WERI-Rb-1 (cell line): ENCODE measurements around the gene FHOD3.
A peak's percentile ranks its signal among the peaks of the same experiment; 100 is the strongest.

Experiments used
- DNase-seq: peaks from one replicate; pipeline ENCODE4 v3.0.0-alpha.2; 2020
- H3K27ac ChIP-seq: fragments of 250-450 bp; sonication (Bioruptor Pico); 2 replicates; pipeline ENCODE4 v1.5.1; 2020; ENCODE audit warnings: mild to moderate bottlenecking, moderate library complexity
- H3K27me3 ChIP-seq: fragments of 250-450 bp; sonication (Bioruptor Pico); 2 replicates; pipeline ENCODE4 v1.5.1; 2021; ENCODE audit warnings: mild to moderate bottlenecking, low read depth, moderate library complexity; ENCODE audit not compliant: insufficient read depth, severe bottlenecking
- H3K36me3 ChIP-seq: fragments of 250-450 bp; sonication (Bioruptor Pico); 2 replicates; pipeline ENCODE4 v1.5.1; 2020; ENCODE audit warnings: mild to moderate bottlenecking, moderate library complexity
- H3K4me3 ChIP-seq: 2 replicates; pipeline ENCODE4 v1.5.1; 2011; ENCODE audit warnings: low read depth, mild to moderate bottlenecking, control low read depth, low read length
- H3K9me3 ChIP-seq: fragments of 250-450 bp; sonication (Bioruptor Pico); 2 replicates; pipeline ENCODE4 v1.5.1; 2021; ENCODE audit warnings: mild to moderate bottlenecking, moderate library complexity; ENCODE audit not compliant: severe bottlenecking
- CTCF ChIP-seq: IDR thresholded peaks from 2 replicates; pipeline ENCODE4 v1.5.1; 2011; ENCODE audit warnings: low read depth, mild to moderate bottlenecking, control low read depth, inconsistent platforms, low read length

The FHOD3 gene

GRCh38 chr18:36744261-36744876 lies 446.9 kb downstream of the FHOD3 start:
- no peaks in the 10 kb centered on the region for H3K27me3 ChIP-seq
- DNase-seq: no peak
- H3K36me3 ChIP-seq: no peaks in the 10 kb centered on the region
- no peak for TF ChIP-seq CTCF
- no peak overlapping the region for H3K4me3 ChIP-seq
- H3K27ac ChIP-seq: no peak overlapping the region
- H3K9me3 ChIP-seq: no peaks in the 10 kb centered on the region

- no peak for TF ChIP-seq CTCF
- no peaks in the 10 kb centered on the region for H3K36me3 ChIP-seq
- DNase-seq: no peak
- no peaks in the 10 kb centered on the region for H3K27me3 ChIP-seq
- no peaks in the 10 kb centered on the region for H3K9me3 ChIP-seq
- H3K4me3 ChIP-seq: no peak overlapping the region
- no peak overlapping the region for H3K27ac ChIP-seq
Observed at GRCh38 chr18:36745219-36745975, 447.9 kb downstream of the FHOD3 start.

GRCh38 chr18:36752929-36753865 lies 455.7 kb downstream of the FHOD3 start:
- H3K27me3 ChIP-seq: no peaks in the 10 kb centered on the region
- TF ChIP-seq CTCF: no peak
- H3K4me3 ChIP-seq: no peak overlapping the region
- H3K36me3 ChIP-seq: no peaks in the 10 kb centered on the region
- H3K27ac ChIP-seq: no peak overlapping the region
- no peak for DNase-seq
- H3K9me3 ChIP-seq: no peaks in the 10 kb centered on the region

- Histone ChIP-seq H3K27ac (no peak overlapping the region), H3K27me3 (no peaks in the 10 kb centered on the region), H3K4me3 (no peak overlapping the region), H3K36me3 (no peaks in the 10 kb centered on the region), H3K9me3 (no peaks in the 10 kb centered on the region)
- DNase-seq: no peak
- no peak for TF ChIP-seq CTCF
Observed at GRCh38 chr18:36756242-36756641, 458.7 kb downstream of the FHOD3 start.

GRCh38 chr18:36757081-36757480 lies 459.6 kb downstream of the FHOD3 start:
- Histone ChIP-seq H3K27ac (no peak overlapping the region), H3K27me3 (no peaks in the 10 kb centered on the region), H3K4me3 (no peak overlapping the region), H3K9me3 (no peaks in the 10 kb centered on the region), H3K36me3 (no peaks in the 10 kb centered on the region)
- peak; percentile 55 for TF ChIP-seq CTCF
- no peak for DNase-seq
